GM19452 (cell line): Measurements from ENCODE around the gene ZMYM4.

ENCODE experiments used
- ATAC-seq: cut with Tn5 transposase; IDR thresholded peaks from one replicate; pipeline ENCODE4 v1.9.1; 2021; ENCODE audit not compliant: unreplicated experiment

The ZMYM4 gene

DNA sequence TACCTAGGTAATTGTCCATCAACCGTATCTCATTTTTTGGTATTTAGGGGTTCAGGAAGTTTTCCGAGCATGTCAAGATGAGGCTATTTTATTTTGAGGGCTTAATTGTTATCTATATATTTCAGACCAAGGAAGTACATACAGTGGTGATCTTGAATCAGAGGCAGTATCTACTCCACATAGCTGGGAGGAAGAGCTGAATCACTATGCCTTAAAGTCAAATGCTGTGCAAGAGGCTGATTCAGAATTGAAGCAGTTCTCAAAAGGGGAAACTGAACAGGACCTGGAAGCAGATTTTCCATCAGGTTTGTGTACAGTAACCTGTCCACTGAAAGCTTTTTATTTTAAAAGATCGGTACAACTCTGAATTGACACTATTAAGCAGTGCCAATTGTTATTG is 130.2 kb downstream of the ZMYM4 start:
- ATAC-seq = no peak

DNA sequence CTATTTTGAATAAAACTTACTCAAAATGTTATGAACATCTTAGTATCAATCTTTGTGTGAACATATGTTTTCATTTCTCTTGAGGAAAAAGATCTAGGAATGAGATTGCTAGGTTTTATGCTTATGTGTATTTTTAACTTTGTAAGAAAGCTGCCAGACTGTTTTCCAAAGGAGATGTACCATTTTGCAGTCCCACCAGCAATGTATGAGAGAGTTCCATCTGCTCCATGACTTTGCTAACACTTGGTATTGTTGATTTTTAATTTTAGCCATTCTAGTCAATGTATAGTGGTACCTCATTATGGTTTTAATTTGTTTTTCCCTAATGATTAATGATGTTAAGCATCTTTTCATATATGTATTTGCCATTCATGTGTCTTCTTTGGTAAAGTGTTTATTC is 132.5 kb downstream of the ZMYM4 start:
- ATAC-seq = no peak

- ATAC-seq = no peak
Observed at GRCh38 chr1:35406103-35406502, 137.6 kb downstream of the ZMYM4 start.

DNA sequence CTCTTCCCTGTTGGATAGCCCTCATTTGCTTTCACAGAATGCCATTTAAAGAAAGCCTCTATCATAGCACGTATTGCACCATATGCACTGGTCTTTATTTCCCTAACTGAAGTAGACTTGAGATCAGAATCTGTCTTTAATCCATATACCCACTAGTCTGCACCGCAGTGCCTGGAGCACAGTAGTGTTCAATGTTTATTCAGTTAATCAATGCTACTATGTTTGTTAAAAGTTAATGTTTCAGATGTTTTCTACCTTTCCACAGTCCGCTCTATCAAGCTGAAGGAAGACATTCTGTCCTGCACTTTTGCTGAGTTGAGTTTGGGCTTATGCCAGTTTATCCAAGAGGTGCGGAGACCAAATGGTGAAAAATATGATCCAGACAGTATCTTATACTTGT is 139.2 kb downstream of the ZMYM4 start:
- no peak for ATAC-seq

GRCh38 chr1:35408925-35409324 is 140.4 kb downstream of the ZMYM4 start:
- ATAC-seq = no peak

GRCh38 chr1:35426097-35426586 is 157.6 kb downstream of the ZMYM4 start:
- no peak for ATAC-seq

DNA sequence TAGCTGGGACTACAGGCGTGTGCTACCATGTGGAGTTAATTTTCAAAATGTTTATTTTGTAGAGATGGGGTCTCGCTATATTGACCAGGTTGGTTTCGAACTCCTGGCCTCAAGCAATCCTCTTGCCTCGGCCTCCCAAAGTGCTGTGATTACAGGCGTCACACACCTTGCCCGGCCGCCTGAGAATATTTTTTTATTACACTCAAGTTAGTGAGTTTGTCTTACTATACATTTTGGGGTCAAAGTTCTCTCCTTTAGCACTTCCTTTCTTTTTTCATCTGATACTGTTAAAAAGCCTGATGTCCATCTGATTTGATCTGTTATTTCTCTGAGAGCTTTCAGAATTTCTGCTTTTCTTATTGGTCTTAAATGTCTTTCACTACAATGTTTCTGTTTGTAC is 159.9 kb downstream of the ZMYM4 start:
- no peak for ATAC-seq

DNA sequence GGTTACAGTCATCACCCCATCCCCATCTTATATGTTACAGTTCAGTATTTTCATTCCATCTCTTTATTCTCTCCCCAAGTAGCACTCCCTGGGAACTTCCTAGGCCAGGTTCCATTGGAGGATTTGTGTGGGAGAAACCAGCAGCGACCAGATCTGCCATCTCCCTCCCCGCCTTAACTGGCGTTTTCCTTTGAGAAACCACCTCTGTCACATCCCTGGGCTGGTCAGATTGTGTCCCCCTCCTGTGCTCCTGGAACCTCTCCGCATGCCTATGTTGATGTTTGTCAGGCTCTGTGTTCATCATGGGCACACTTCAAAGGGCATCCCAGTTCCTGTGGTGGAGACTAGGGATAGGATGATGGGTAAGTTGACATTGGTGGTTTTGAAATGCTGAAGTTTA is 162.3 kb downstream of the ZMYM4 start:
- no peak for ATAC-seq

GRCh38 chr1:35431173-35431599 is 162.7 kb downstream of the ZMYM4 start:
- ATAC-seq = no peak

DNA sequence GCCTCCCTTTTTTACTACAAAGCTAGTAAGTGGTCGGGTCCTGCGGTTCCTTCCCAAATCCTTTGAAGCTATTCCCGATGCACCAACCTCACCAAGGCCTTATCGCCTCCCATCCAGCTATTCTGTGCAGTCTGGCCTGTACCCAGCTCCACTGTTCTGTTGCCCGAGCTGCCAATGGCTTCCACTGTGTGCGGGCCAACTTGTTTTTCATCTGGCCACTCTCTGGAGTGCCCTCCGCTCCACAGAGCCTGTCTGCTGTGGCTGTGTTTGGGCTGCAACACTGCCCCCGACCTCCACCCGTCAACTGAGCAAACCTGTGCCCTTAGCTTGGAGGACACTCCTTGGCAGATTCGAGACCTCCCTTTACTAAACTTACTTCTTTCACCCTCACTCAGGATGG is 163.7 kb downstream of the ZMYM4 start:
- ATAC-seq = no peak

DNA sequence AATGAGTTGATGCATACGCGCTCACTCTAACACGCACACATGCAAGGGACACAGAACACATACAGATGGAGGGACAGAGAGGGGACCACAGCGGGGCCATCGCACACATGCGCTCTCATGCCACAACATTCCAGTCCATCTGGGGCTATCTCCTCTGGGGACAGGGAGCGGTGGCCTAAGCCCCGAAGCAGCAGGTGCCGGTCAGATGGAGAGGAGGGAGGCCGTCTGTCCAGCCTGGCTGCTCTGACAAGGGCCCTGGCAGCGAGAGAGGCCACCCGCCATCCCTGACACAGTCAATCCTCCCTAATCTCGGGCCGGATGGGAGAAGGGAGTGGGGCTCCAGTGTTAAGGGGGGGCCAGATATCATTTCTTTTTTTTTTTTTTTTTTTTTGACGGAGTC is 165.2 kb downstream of the ZMYM4 start:
- ATAC-seq = no peak

- no peak for ATAC-seq
Observed at GRCh38 chr1:35434703-35435102, 166.2 kb downstream of the ZMYM4 start.

DNA sequence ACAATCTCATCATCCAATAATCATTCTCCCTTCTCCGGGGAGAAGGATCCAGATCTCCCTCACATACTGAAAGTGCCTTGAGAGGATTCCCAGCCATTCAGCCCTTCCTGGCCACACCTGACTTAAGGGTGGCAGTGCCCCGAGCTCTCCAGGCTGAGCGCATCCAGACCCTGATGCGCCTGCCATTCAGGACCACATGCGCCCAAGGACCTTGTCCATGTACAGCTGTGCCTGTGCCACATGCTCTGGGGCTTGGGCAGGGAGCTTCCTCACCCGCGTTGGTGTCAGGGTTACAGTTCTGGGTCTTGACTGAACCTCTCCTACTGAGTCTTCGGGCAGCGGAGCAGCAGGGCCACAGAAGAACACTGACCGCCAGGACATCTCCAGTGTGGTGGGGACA is 167.6 kb downstream of the ZMYM4 start:
- ATAC-seq = no peak

GRCh38 chr1:35437200-35437599 is 168.7 kb downstream of the ZMYM4 start:
- ATAC-seq = no peak

GRCh38 chr1:35439626-35440025 is 171.1 kb downstream of the ZMYM4 start:
- no peak for ATAC-seq

GRCh38 chr1:35441926-35442579 is 173.5 kb downstream of the ZMYM4 start:
- ATAC-seq = no peak

DNA sequence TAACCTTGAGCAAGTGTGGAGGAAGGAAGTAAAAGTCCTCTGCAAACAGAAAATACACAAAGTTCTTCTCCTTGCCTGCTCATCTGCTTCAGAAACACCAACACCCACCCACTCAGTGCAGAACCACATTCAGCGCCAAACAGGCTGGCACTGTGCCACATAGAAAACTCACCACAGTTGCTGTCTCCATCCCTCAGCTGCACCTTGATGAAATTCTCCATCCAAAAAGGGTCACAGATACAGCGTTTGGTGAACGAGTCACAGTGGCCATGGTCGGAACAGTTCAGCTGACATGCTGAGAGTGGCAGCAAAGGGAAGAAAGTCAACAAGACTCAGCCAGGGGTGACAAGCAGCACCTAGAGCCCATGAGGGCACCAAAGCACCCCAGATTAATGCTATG is 174.2 kb downstream of the ZMYM4 start:
- no peak for ATAC-seq

- no peak for ATAC-seq
Observed at GRCh38 chr1:35443768-35444518, 175.4 kb downstream of the ZMYM4 start.

GRCh38 chr1:35444519-35444774 is 175.9 kb downstream of the ZMYM4 start:
- no peak for ATAC-seq

DNA sequence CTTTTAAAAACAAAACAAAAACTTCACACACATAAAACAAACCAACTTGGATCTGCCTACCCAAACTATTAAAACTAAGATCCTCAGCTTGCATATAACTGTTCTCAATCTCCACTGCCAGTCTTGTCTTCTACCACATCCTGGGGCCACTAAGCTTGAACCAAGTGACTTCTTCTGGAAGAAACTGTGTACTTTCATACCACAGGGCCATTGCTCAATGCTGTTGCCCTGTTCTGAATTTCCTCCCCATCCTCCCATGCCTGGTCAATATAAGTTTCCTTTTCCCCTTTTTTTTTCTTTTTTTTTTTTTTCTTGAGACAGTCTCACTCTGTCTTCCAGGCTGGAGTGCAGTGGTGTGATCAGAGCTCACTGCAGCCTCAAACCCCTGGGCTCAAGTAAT is 178.8 kb downstream of the ZMYM4 start:
- ATAC-seq = no peak

GRCh38 chr1:35448344-35448801 is 179.9 kb downstream of the ZMYM4 start:
- no peak for ATAC-seq

DNA sequence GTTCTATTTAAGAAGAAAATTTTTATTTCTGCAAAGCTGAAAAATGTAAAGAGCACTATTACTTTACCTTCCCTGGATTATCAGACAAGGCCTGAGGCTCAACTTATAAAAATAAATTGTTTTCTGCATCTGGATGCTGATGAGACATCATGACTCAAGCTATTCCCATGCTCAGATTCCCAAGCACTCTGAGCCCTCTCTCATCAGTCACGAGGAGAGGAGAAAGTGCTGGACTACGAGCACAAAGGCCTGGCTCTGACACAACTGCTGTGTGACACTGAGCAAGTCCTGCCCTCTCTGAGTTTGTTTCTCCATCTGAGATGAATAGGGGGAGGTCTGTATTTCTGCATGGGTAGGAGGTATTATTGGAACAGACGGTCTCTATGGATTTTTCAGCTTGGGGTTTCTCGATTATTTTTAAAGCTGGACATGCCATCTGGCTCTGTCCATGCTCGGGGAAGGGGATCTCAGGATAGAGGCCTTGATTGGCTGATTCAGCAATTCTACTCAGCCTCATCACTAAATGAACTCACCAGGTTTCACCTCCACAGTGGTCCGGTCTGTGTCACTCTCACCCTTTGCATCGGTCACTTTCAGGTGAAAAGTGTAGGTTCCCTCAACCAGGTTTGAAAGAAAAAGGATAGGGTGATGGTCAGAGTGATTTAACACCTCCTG is 181.0 kb downstream of the ZMYM4 start:
- no peak for ATAC-seq
